Peyer's patch (tissue), 4 donors: ENCODE data around the gene UNC93B1. TPM values are rescaled to one million over a fixed set of nuclear protein-coding genes. Genes with fewer than 3 reads are reported as not detected.

Source experiments
- DNase-seq, 3 donors: peaks; one replicate each; pipeline ENCODE4 v3.0.0-alpha.2; 2017 to 2019
- H3K27ac ChIP-seq, 4 donors: fragments of 200-600 bp; sonication (generic); one replicate each; pipeline ENCODE4 v1.5.1; 2016 to 2019
- H3K27me3 ChIP-seq, 2 donors: fragments of 200-600 bp; sonication (generic); one replicate each; pipeline ENCODE4 v1.5.1; 2019
- H3K36me3 ChIP-seq, 3 donors: fragments of 200-600 bp; sonication (generic); one replicate each; pipeline ENCODE4 v1.5.1; 2016 to 2019
- H3K4me1 ChIP-seq, 4 donors: fragments of 200-600 bp; sonication (generic); one replicate each; pipeline ENCODE4 v1.5.1; 2016 to 2019
- H3K4me3 ChIP-seq, 4 donors: fragments of 200-600 bp; sonication (generic); 1 replicate in 3 of 4; 2 replicates in 1 of 4; pipeline ENCODE4 v1.5.1; 2016 to 2019; ENCODE audit warnings: mild to moderate bottlenecking in 1 of 4
- H3K9me3 ChIP-seq, 4 donors: fragments of 200-600 bp; sonication (generic); one replicate each; pipeline ENCODE4 v1.5.1; 2016 to 2019; ENCODE audit warnings: mild to moderate bottlenecking in 1 of 4
- CTCF ChIP-seq, 6 experiments: fragments of 450-650 bp in 4 of 6; fragments of 200-600 bp in 2 of 6; sonication (generic) in 1 of 6; IDR thresholded peaks; one replicate each; pipeline ENCODE4 v1.5.1; 2017 to 2019; ENCODE audit warnings: antibody characterized with exemption in 6 of 6, mild to moderate bottlenecking in 3 of 6, moderate library complexity in 1 of 6
- POLR2A ChIP-seq, 2 donors: fragments of 450-650 bp; IDR thresholded peaks; one replicate each; pipeline ENCODE4 v1.5.1; 2017; ENCODE audit warnings: antibody characterized with exemption in 2 of 2, mild to moderate bottlenecking in 2 of 2, moderate library complexity in 2 of 2
- total RNA-seq, 4 donors: library from RNA; depleted of rRNA; stranded (reverse); fragments of >200 nt; gene quantifications; one replicate each; pipeline ENCODE4 v1.1.0, GENCODE V29; 2016

The UNC93B1 gene
- total RNA-seq, 4 donors from 2014 or later, result 68.7 to 154 (median 91.6) TPM

- Histone ChIP-seq H3K27me3 (no peaks in the 10 kb centered on the region), H3K27ac (peak overlapping the region; percentile 86 to 93 (median 90)), H3K9me3 (no peaks in the 10 kb centered on the region), H3K4me1 (peaks cover 5 to 58% (median 24%) of the 10 kb centered on the region in 4 donors), H3K4me3 (peak overlapping the region; percentile 67 to 91 (median 84)), H3K36me3 (peaks cover 0 to 24% (median 0%) of the 10 kb centered on the region in 3 donors)
- no peak for DNase-seq
- TF ChIP-seq POLR2A (IDR thresholded peaks at IDR 0.05) (no peak), CTCF (IDR thresholded peaks at IDR 0.05) (no peak)
These were observed 34.4 kb upstream of the UNC93B1 start for GRCh38 chr11:68038226-68038717.

- Histone ChIP-seq H3K9me3 (no peaks in the 10 kb centered on the region), H3K36me3 (peaks cover 0 to 24% (median 0%) of the 10 kb centered on the region in 3 donors), H3K4me3 (peak overlapping the region in 1 of 4 donors; percentile 91), H3K27me3 (no peaks in the 10 kb centered on the region), H3K27ac (peak overlapping the region; percentile 86 to 93 (median 90)), H3K4me1 (peaks cover 5 to 53% (median 24%) of the 10 kb centered on the region in 4 donors)
- no peak for TF ChIP-seq CTCF (IDR thresholded peaks at IDR 0.05)
- no peak for TF ChIP-seq POLR2A (IDR thresholded peaks at IDR 0.05)
- DNase-seq, result no peak
These were observed 33.7 kb upstream of the UNC93B1 start for GRCh38 chr11:68037411-68038225.

GRCh38 chr11:68036717-68037239 is 32.9 kb upstream of the UNC93B1 start:
- H3K27me3 ChIP-seq, result no peaks in the 10 kb centered on the region
- H3K4me1 ChIP-seq, result peaks cover 6 to 59% (median 25%) of the 10 kb centered on the region in 4 donors
- no peak overlapping the region for H3K4me3 ChIP-seq
- TF ChIP-seq POLR2A (IDR thresholded peaks at IDR 0.05), result no peak
- TF ChIP-seq CTCF (IDR thresholded peaks at IDR 0.05), result no peak
- DNase-seq, result peak in 2 of 3 donors; percentile 41 to 85
- H3K36me3 ChIP-seq, result peaks cover 0 to 22% (median 0%) of the 10 kb centered on the region in 3 donors
- no peaks in the 10 kb centered on the region for H3K9me3 ChIP-seq
- peak overlapping the region; percentile 86 to 93 (median 90) for H3K27ac ChIP-seq

- peaks cover 11 to 59% (median 28%) of the 10 kb centered on the region in 4 donors for H3K4me1 ChIP-seq
These were observed 32.3 kb upstream of the UNC93B1 start for GRCh38 chr11:68036141-68036716.

More at GRCh38 chr11:68036141-68036716, 32.3 kb upstream of the UNC93B1 start:
- no peak overlapping the region for H3K4me3 ChIP-seq
- peak in 1 of 3 donors; percentile 20 for DNase-seq
- H3K27ac ChIP-seq, result peak overlapping the region; percentile 86 to 93 (median 90)
- peaks cover 0 to 22% (median 0%) of the 10 kb centered on the region in 3 donors for H3K36me3 ChIP-seq
- no peaks in the 10 kb centered on the region for H3K9me3 ChIP-seq
- TF ChIP-seq CTCF (IDR thresholded peaks at IDR 0.05) (no peak), POLR2A (IDR thresholded peaks at IDR 0.05) (no peak)
- no peaks in the 10 kb centered on the region for H3K27me3 ChIP-seq
